Ascending aorta (tissue), 2 donors: ENCODE measurements around the gene PRELID1. TPM values are rescaled to one million over a fixed set of nuclear protein-coding genes. Genes with fewer than 3 reads are reported as not detected.

Experiments
- DNase-seq, 2 donors: peaks; one replicate each; pipeline ENCODE4 v3.0.0-alpha.2; 2019; ENCODE audit warnings: low spot score in 2 of 2
- H3K27ac ChIP-seq, 2 donors: fragments of 200-600 bp; sonication (generic); one replicate each; pipeline ENCODE4 v1.5.1; 2016 to 2017; ENCODE audit warnings: mild to moderate bottlenecking in 1 of 2
- H3K27me3 ChIP-seq: fragments of 200-600 bp; sonication (generic); one replicate; pipeline ENCODE4 v1.5.1; 2017
- H3K36me3 ChIP-seq, 2 donors: fragments of 200-600 bp; sonication (generic); one replicate each; pipeline ENCODE4 v1.5.1; 2016
- H3K4me1 ChIP-seq, 2 donors: fragments of 200-600 bp; sonication (generic); one replicate each; pipeline ENCODE4 v1.5.1; 2016 to 2017; ENCODE audit warnings: mild to moderate bottlenecking in 1 of 2
- H3K4me3 ChIP-seq, 2 donors: fragments of 200-600 bp; sonication (generic); one replicate each; pipeline ENCODE4 v1.5.1; 2016 to 2017; ENCODE audit warnings: mild to moderate bottlenecking in 1 of 2
- H3K9me3 ChIP-seq, 2 donors: fragments of 200-600 bp; sonication (generic); one replicate each; pipeline ENCODE4 v1.5.1; 2016
- intact Hi-C: fragments of 100-400 bp; cut with DNase I; formaldehyde crosslinking; loops from one replicate; pipeline ENCODE4 v1.15.1; 2023
- total RNA-seq: library from RNA; depleted of rRNA; stranded (reverse); fragments of >200 nt; gene quantifications from one replicate; pipeline ENCODE4 v1.1.0, GENCODE V29; 2016
- TF ChIP-seq, protein P1 (sequence below), 3 experiments: fragments of 200-600 bp in 2 of 3; fragments of 450-650 bp in 1 of 3; sonication (generic) in 2 of 3; IDR thresholded peaks; one replicate each; pipeline ENCODE4 v1.5.1; 2016 to 2019; ENCODE audit warnings: antibody characterized with exemption in 3 of 3, mild to moderate bottlenecking in 1 of 3, moderate library complexity in 1 of 3

The PRELID1 gene
- total RNA-seq, 1 donor from 2014 or later, result 376 TPM

DNA sequence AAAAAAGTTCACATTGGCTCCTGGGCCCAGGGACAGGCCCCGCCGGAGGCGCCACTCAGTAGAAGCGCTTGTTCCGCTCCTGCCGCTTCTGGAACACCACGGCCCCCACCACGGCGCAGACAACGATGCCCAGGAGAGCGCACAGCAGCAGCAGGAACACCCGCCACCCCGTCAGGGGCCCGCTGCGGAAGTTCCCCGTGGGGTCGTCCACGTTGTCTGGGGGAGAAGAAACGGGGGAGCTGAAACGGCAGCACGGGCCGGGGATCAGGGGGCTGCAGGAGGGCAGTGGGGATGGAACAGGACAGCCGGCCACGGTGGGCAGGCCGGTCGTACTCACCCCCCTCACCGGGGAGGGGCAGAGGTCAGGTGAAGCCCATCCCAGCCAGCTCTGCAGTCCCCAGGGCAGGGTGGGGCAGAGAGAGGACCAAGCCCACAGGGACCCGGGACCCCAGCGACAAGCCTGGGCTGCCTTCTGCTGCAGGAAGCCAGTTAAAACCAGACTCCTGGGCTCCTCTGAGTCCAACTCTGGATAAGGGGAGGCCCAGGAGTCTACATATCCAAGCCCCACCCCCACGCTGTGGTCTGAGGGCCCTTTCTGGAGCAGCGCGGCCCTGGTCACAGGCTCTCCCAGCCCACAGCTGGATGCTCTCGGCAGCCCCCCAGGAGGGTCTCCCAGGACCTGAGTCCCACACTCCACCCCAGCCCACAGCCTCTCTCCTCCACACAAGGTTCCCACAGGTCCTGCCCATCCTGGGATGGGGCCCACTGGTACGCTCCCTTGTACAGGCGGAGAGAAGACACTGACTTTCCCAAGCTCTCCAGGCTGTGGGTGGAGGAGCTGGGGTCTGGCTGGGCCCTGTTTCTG lies 28.7 kb downstream of the PRELID1 start:
- peaks cover 62 to 76% of the 10 kb centered on the region in 2 donors for H3K36me3 ChIP-seq
- H3K4me3 ChIP-seq, result no peak overlapping the region
- H3K9me3 ChIP-seq, result no peaks in the 10 kb centered on the region
- intact Hi-C loops, result no loop called here
- DNase-seq, result no peak
- no peaks in the 10 kb centered on the region for H3K4me1 ChIP-seq
- no peak overlapping the region for H3K27ac ChIP-seq
- TF ChIP-seq, protein P1, sequence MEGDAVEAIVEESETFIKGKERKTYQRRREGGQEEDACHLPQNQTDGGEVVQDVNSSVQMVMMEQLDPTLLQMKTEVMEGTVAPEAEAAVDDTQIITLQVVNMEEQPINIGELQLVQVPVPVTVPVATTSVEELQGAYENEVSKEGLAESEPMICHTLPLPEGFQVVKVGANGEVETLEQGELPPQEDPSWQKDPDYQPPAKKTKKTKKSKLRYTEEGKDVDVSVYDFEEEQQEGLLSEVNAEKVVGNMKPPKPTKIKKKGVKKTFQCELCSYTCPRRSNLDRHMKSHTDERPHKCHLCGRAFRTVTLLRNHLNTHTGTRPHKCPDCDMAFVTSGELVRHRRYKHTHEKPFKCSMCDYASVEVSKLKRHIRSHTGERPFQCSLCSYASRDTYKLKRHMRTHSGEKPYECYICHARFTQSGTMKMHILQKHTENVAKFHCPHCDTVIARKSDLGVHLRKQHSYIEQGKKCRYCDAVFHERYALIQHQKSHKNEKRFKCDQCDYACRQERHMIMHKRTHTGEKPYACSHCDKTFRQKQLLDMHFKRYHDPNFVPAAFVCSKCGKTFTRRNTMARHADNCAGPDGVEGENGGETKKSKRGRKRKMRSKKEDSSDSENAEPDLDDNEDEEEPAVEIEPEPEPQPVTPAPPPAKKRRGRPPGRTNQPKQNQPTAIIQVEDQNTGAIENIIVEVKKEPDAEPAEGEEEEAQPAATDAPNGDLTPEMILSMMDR (IDR thresholded peaks at IDR 0.05), result no peak
- no peaks in the 10 kb centered on the region for H3K27me3 ChIP-seq

DNA sequence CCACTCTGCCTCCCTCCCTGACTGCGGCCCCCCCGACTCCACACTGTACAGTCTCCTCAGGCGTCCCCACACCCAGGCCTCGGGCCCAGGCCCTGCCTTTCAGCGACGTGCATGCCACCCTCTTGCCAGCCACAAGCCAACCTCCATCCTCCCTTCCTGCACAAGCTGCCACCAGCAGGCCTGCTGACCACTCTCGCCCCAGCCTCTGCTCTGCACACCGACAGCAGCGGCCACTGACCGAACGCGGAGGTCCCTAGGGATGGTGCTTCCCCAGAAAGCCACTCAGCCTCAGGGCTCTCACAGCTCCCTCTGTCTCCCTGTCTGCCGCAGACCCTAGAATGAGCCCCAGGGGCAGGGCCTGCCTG lies 29.3 kb downstream of the PRELID1 start:
- H3K36me3 ChIP-seq, result peaks cover 69 to 81% of the 10 kb centered on the region in 2 donors
- DNase-seq, result no peak
- intact Hi-C loops, result no loop called here

DNA sequence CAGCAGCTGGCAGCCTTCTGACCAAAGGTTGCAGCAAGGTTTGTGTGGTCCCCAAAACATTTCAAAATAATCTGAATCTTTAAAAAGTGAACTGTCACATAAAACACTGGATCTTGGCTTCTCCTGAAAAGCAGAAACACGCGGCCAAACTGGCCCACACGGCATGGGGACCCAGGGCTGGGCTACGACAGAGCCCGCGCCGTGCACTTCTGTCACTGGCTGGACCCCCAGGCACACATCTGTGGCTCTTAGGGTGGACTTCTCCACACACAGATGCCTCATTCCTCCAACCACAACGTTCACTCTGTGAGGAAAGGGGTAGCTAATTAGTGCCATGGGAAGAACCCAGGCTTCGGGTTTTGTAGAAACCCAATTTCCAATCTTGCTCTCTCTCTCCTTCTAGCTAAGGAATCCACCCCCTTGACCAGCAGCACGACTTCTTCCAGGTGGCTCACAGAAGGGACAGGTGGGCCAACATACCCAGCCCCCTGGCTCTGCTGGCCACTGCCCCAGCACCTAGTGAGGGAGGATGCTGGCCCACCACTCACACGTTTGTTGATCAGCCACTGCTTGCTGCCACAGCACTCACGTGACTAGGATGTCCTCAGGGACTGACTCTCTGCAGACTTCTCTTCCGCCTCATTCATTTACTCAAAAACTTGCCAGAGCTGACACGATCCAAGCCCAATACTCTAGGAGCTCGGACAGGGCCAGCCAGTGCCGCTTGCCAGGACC lies 30.0 kb downstream of the PRELID1 start:
- TF ChIP-seq, protein P1 (IDR thresholded peaks at IDR 0.05), result no peak
- Histone ChIP-seq H3K9me3 (no peaks in the 10 kb centered on the region), H3K27ac (no peak overlapping the region), H3K27me3 (no peaks in the 10 kb centered on the region), H3K4me1 (no peaks in the 10 kb centered on the region), H3K36me3 (peaks cover 74 to 84% of the 10 kb centered on the region in 2 donors), H3K4me3 (no peak overlapping the region)
- intact Hi-C loops, result no loop called here
- no peak for DNase-seq

More for the DNA sequence above, 29.3 kb downstream of the PRELID1 start:
- no peaks in the 10 kb centered on the region for H3K9me3 ChIP-seq
- no peaks in the 10 kb centered on the region for H3K27me3 ChIP-seq
- no peaks in the 10 kb centered on the region for H3K4me1 ChIP-seq
- no peak overlapping the region for H3K27ac ChIP-seq
- TF ChIP-seq, protein P1 (IDR thresholded peaks at IDR 0.05), result no peak
- H3K4me3 ChIP-seq, result no peak overlapping the region

DNA sequence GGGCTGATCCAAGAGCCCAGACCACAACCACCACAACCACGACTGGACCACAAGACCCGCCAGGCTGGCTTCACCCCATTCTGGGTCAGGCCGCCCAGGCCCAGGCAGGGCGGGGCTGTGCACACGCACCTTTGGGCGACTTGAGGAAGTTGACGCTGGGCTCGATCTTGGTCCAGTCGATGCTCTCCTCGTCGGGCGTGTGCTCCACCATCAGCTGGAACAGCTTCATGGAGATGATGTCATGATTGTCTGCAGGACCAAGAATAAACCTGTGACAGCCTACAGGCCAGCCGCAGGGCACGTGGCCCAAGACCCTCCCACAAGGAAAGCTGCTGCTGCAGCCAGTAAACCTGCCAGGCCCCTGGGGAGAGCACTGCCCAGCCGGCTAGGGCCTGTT lies 30.6 kb downstream of the PRELID1 start:
- TF ChIP-seq, protein P1 (IDR thresholded peaks at IDR 0.05), result no peak
- intact Hi-C loops, result no loop called here
- Histone ChIP-seq H3K27ac (no peak overlapping the region), H3K9me3 (no peaks in the 10 kb centered on the region), H3K27me3 (no peaks in the 10 kb centered on the region), H3K4me1 (no peaks in the 10 kb centered on the region), H3K36me3 (peaks cover 79 to 89% of the 10 kb centered on the region in 2 donors), H3K4me3 (no peak overlapping the region)
- no peak for DNase-seq

DNA sequence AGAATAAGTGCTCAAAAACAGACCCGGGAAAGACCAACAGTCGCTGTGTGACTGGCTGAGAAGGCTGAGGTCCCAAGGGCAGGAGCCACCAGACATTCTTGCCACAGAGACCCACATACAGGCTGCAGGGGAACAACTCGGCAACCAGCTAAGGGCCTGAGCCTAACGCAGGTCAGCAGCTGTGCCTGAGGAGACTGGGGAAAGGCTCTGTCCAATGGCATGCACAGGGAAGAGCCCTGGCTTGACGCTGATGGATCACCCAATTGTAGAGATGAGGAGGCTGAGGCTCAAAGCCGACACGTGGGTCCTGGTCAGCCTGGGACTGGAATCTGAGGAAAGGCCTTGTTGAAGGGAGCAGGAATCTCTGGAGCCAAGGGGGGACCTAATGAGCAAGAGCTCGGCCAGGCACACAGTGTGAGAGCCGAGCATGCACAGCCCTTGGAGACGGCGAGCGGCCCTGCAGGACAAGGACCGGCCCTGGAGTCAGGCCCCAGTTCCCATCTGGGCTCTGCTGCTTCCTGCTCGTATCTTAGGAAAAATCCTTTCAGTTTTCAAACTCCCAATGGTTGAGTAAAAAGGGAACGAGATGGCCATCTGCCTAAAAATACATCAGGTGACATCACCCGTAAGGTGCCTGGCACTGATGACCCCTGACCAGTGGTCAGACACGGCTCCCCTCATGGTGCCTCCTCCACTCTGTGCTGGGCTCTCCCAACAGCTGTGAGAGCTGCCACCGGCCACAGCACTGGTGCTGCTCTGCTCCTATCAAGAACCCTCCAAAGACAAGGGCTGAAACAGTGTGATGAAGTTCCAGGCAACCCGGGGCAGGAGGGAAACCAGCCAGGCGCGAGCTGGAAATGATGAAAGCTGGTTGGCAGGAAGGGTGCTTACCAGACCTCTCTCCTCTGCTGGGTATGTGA lies 31.4 kb downstream of the PRELID1 start:
- TF ChIP-seq, protein P1 (IDR thresholded peaks at IDR 0.05), result no peak

More for the DNA sequence above, 31.4 kb downstream of the PRELID1 start:
- Histone ChIP-seq H3K9me3 (no peaks in the 10 kb centered on the region), H3K36me3 (peaks cover 75 to 91% of the 10 kb centered on the region in 2 donors), H3K27ac (no peak overlapping the region), H3K4me3 (no peak overlapping the region), H3K4me1 (no peaks in the 10 kb centered on the region), H3K27me3 (no peaks in the 10 kb centered on the region)
- intact Hi-C loops, result no loop called here
- DNase-seq, result no peak
